Measurements from ENCODE around the gene CEMP1.
"Not testable (repeated sequence)": the region's sequence is repeated elsewhere in the genome, so short reads cannot be mapped to it uniquely, and the experiment has no call there.

The CEMP1 gene

GRCh38 chr16:2531371-2531695, at the start of gene CEMP1:
Gene CEMP1, minus strand, starts transcription at chr16:2531408. Its CDS starts 335 bp downstream, at chr16:2531073.
- DNase-seq (ENCODE audit: low read depth) = no peak
- peak within 1 kb of the TSS; percentile 63 for H3K4me3 ChIP-seq (ENCODE audit: low read depth, low read length)

GRCh38 chr16:2580818-2581217, 49.6 kb upstream of the CEMP1 start:
- DNase-seq (ENCODE audit: low read depth); H3K4me3 ChIP-seq (ENCODE audit: low read depth, low read length): not testable (repeated sequence)

GRCh38 chr16:2580143-2580542, 48.9 kb upstream of the CEMP1 start:
- DNase-seq (ENCODE audit: low read depth); H3K4me3 ChIP-seq (ENCODE audit: low read depth, low read length): not testable (repeated sequence)

- not testable (repeated sequence) for H3K4me3 ChIP-seq (ENCODE audit: low read depth, low read length); DNase-seq (ENCODE audit: low read depth)
Observed at GRCh38 chr16:2578905-2579304, 47.7 kb upstream of the CEMP1 start.

- H3K4me3 ChIP-seq (ENCODE audit: low read depth, low read length); DNase-seq (ENCODE audit: low read depth): not testable (repeated sequence)
Observed at GRCh38 chr16:2577044-2577443, 45.8 kb upstream of the CEMP1 start.

- not testable (repeated sequence) for DNase-seq (ENCODE audit: low read depth); H3K4me3 ChIP-seq (ENCODE audit: low read depth, low read length)
Observed at GRCh38 chr16:2575839-2576238, 44.6 kb upstream of the CEMP1 start.

GRCh38 chr16:2572704-2573103, 41.5 kb upstream of the CEMP1 start:
- not testable (repeated sequence) for H3K4me3 ChIP-seq (ENCODE audit: low read depth, low read length); DNase-seq (ENCODE audit: low read depth)

- H3K4me3 ChIP-seq (ENCODE audit: low read depth, low read length); DNase-seq (ENCODE audit: low read depth): not testable (repeated sequence)
Observed at GRCh38 chr16:2568573-2568972, 37.4 kb upstream of the CEMP1 start.

- DNase-seq (ENCODE audit: low read depth); H3K4me3 ChIP-seq (ENCODE audit: low read depth, low read length): not testable (repeated sequence)
Observed at GRCh38 chr16:2567506-2567905, 36.3 kb upstream of the CEMP1 start.

GRCh38 chr16:2560798-2561133, 29.6 kb upstream of the CEMP1 start:
- not testable (repeated sequence) for H3K4me3 ChIP-seq (ENCODE audit: low read depth, low read length); DNase-seq (ENCODE audit: low read depth)

- not testable (repeated sequence) for H3K4me3 ChIP-seq (ENCODE audit: low read depth, low read length); DNase-seq (ENCODE audit: low read depth)
Observed at GRCh38 chr16:2560131-2560797, 29.1 kb upstream of the CEMP1 start.

- DNase-seq (ENCODE audit: low read depth); H3K4me3 ChIP-seq (ENCODE audit: low read depth, low read length): not testable (repeated sequence)
Observed at GRCh38 chr16:2557150-2557549, 25.9 kb upstream of the CEMP1 start.

- H3K4me3 ChIP-seq (ENCODE audit: low read depth, low read length) = not testable (repeated sequence)
Observed at GRCh38 chr16:2554709-2555425, 23.7 kb upstream of the CEMP1 start.

GRCh38 chr16:2551420-2551889, 20.2 kb upstream of the CEMP1 start:
- H3K4me3 ChIP-seq (ENCODE audit: low read depth, low read length); DNase-seq (ENCODE audit: low read depth): not testable (repeated sequence)

More at GRCh38 chr16:2554709-2555425, 23.7 kb upstream of the CEMP1 start:
- DNase-seq (ENCODE audit: low read depth) = not testable (repeated sequence)

- not testable (repeated sequence) for H3K4me3 ChIP-seq (ENCODE audit: low read depth, low read length); DNase-seq (ENCODE audit: low read depth)
Observed at GRCh38 chr16:2550283-2550878, 19.2 kb upstream of the CEMP1 start.

GRCh38 chr16:2543771-2544170, 12.6 kb upstream of the CEMP1 start:
- H3K4me3 ChIP-seq (ENCODE audit: low read depth, low read length); DNase-seq (ENCODE audit: low read depth): not testable (repeated sequence)

- not testable (repeated sequence) for DNase-seq (ENCODE audit: low read depth); H3K4me3 ChIP-seq (ENCODE audit: low read depth, low read length)
Observed at GRCh38 chr16:2541409-2541808, 10.2 kb upstream of the CEMP1 start.

GRCh38 chr16:2540912-2541311, 9.7 kb upstream of the CEMP1 start:
- DNase-seq (ENCODE audit: low read depth); H3K4me3 ChIP-seq (ENCODE audit: low read depth, low read length): not testable (repeated sequence)

- not testable (repeated sequence) for H3K4me3 ChIP-seq (ENCODE audit: low read depth, low read length); DNase-seq (ENCODE audit: low read depth)
Observed at GRCh38 chr16:2539845-2540458, 8.7 kb upstream of the CEMP1 start.

Measured in skeletal muscle cell (primary cell).